A549 (cell line): ENCODE results near the gene ZNF548. TPM values are rescaled to one million over a fixed set of nuclear protein-coding genes. Genes with fewer than 3 reads are reported as not detected.

ENCODE experiments used
- ATAC-seq, 2 experiments: fragments of 200-7000 bp in 1 of 2; fragments of >200 bp in 1 of 2; cut with Nextera tagmentation in 1 of 2; cut with Tn5 transposase in 1 of 2; 3 replicates each; pipeline versions ENCODE4 v1.8.0 to v1.9.1; 2018 to 2020; ENCODE audit warnings: mild to moderate bottlenecking in 1 of 2, moderate library complexity in 1 of 2
- CTCF ChIA-PET: fragments of 300-600 bp; sonication (Branson Sonifier 250); formaldehyde crosslinking; extraction: SDS; loops from one replicate; lab custom pipeline; 2021; ENCODE audit warnings: antibody characterized with exemption, inconsistent platforms; lab: Yijun Ruan, JAX
- POLR2A ChIA-PET: fragments of 350-600 bp; formaldehyde crosslinking; extraction: SDS; loops from one replicate; lab custom pipeline; 2021; ENCODE audit warnings: antibody characterized with exemption, inconsistent platforms; lab: Yijun Ruan, JAX
- DNase-seq, 2 experiments: peaks; one replicate each; pipeline versions ENCODE4 v3.0.0 to v3.0.0-alpha.2; 2011 to 2016; ENCODE audit warnings: low read depth in 1 of 2, low spot score in 1 of 2
- FAIRE-seq: peaks from 2 replicates; lab custom pipeline; 2011; peaks lifted over from hg19 to GRCh38; lab: Jason Lieb, UNC
- H3K27ac ChIP-seq, 2 experiments: fragments of >200 bp; sonication (Bioruptor Twin); formaldehyde crosslinking; 3 replicates each; pipeline ENCODE4 v1.5.1; 2016 to 2017
- H3K4me1 ChIP-seq: fragments of >200 bp; sonication (Bioruptor Twin); formaldehyde crosslinking; 3 replicates; pipeline ENCODE4 v1.6.1; 2016
- H3K4me2 ChIP-seq: fragments of >200 bp; sonication (Bioruptor Twin); formaldehyde crosslinking; 3 replicates; pipeline ENCODE4 v1.6.1; 2016
- H3K4me3 ChIP-seq: fragments of >200 bp; sonication (Bioruptor Twin); formaldehyde crosslinking; 3 replicates; pipeline ENCODE4 v1.5.1; 2016
- H3K9me3 ChIP-seq: fragments of >200 bp; sonication (Bioruptor Twin); formaldehyde crosslinking; 3 replicates; pipeline ENCODE4 v1.6.1; 2016
- CBX2 ChIP-seq: fragments of 200-600 bp; sonication (generic); IDR thresholded peaks from 2 replicates; pipeline ENCODE4 v1.6.1; 2016; ENCODE audit warnings: low read depth, mild to moderate bottlenecking, borderline replicate concordance
- CBX8 ChIP-seq: fragments of 200-600 bp; sonication (generic); IDR thresholded peaks from 2 replicates; pipeline ENCODE4 v1.6.1; 2016
- CTCF ChIP-seq: fragments of >200 bp; sonication (Bioruptor Twin); formaldehyde crosslinking; IDR thresholded peaks from 3 replicates; pipeline ENCODE4 v1.5.1; 2016
- E2F6 ChIP-seq: IDR thresholded peaks from 2 replicates; pipeline ENCODE4 v1.6.1; 2012; ENCODE audit warnings: low read depth, borderline replicate concordance
- EHF ChIP-seq: fragments of 250-450 bp; sonication (Bioruptor Pico); IDR thresholded peaks from 2 replicates; pipeline ENCODE4 v1.5.0; 2020; ENCODE audit warnings: mild to moderate bottlenecking
- EP300 ChIP-seq, 2 experiments: fragments of >200 bp; sonication (Bioruptor Twin); formaldehyde crosslinking; IDR thresholded peaks; 2 replicates in 1 of 2; 3 replicates in 1 of 2; pipeline ENCODE4 v1.6.1; 2016 to 2017
- ESRRA ChIP-seq: fragments of 150-350 bp; IDR thresholded peaks from 2 replicates; pipeline ENCODE4 v1.6.1; 2014; ENCODE audit warnings: mild to moderate bottlenecking, low read length, borderline replicate concordance
- FOSB ChIP-seq: fragments of 250-450 bp; sonication (Bioruptor Pico); IDR thresholded peaks from 2 replicates; pipeline ENCODE4 v1.5.0; 2020; ENCODE audit warnings: mild to moderate bottlenecking, moderate library complexity
- MAFK ChIP-seq: fragments of 450-650 bp; IDR thresholded peaks from 2 replicates; pipeline ENCODE4 v1.6.1; 2014; ENCODE audit not compliant: partially characterized antibody
- NFE2L2 ChIP-seq: fragments of 150-350 bp; conservative IDR thresholded peaks from 2 replicates; pipeline ENCODE4 v1.6.1; 2014; ENCODE audit warnings: low read length
- NPAS2 ChIP-seq: fragments of 250-450 bp; sonication (Bioruptor Pico); IDR thresholded peaks from 2 replicates; pipeline ENCODE4 v1.8.0; 2022; ENCODE audit warnings: mild to moderate bottlenecking, moderate library complexity, borderline replicate concordance
- NR3C1 ChIP-seq: fragments of >200 bp; sonication (Bioruptor Twin); formaldehyde crosslinking; IDR thresholded peaks from 3 replicates; pipeline ENCODE4 v1.6.1; 2017
- PHF8 ChIP-seq: fragments of 200-600 bp; sonication (generic); IDR thresholded peaks from 2 replicates; pipeline ENCODE4 v1.6.1; 2016; ENCODE audit warnings: low read depth, mild to moderate bottlenecking, antibody characterized with exemption, moderate library complexity, borderline replicate concordance
- REST ChIP-seq: fragments of 200-600 bp; sonication (generic); IDR thresholded peaks from 2 replicates; pipeline ENCODE4 v1.6.1; 2016; ENCODE audit warnings: antibody characterized with exemption, mild to moderate bottlenecking, moderate library complexity
- USF2 ChIP-seq: fragments of 450-650 bp; IDR thresholded peaks from 2 replicates; pipeline ENCODE4 v1.6.1; 2014; ENCODE audit warnings: antibody characterized with exemption
- ZC3H11A ChIP-seq: fragments of 450-650 bp; IDR thresholded peaks from 2 replicates; pipeline ENCODE4 v1.6.1; 2014; ENCODE audit warnings: antibody characterized with exemption, mild to moderate bottlenecking
- ZFP36 ChIP-seq: fragments of 450-650 bp; IDR thresholded peaks from 2 replicates; pipeline ENCODE4 v1.6.1; 2014; ENCODE audit warnings: borderline replicate concordance; ENCODE audit not compliant: partially characterized antibody
- ZNF302 ChIP-seq: fragments of 250-450 bp; sonication (Bioruptor Pico); IDR thresholded peaks from 2 replicates; pipeline ENCODE4 v1.9.0; 2021; ENCODE audit warnings: inconsistent platforms, mild to moderate bottlenecking, moderate library complexity
- WGBS: methylation state at CpG from one replicate; pipeline ENCODE4 v1.1.6; 2017; ENCODE audit errors: missing lambda C conversion rate; 5-methylcytosine and 5-hydroxymethylcytosine counted together
- polyA plus RNA-seq, 4 experiments: library from polyadenylated mRNA; depleted of rRNA in 3 of 4; stranded (reverse); fragments of >200 nt; fragmentation: RNase III in 1 of 4; extraction: RNeasy Plus Mini Kit Qiagen cat#74134 plus additional on column Dnase treatment in 1 of 4; gene quantifications; 2 replicates in 3 of 4; 3 replicates in 1 of 4; pipeline ENCODE4 v1.2.3, GENCODE V29; 2011 to 2017

The ZNF548 gene
- polyA plus RNA-seq, 2 of the 4 experiments (the other 2 are of a cell fraction) = 6.4 to 11.3 TPM

GRCh38 chr19:57363688-57364181, 25.9 kb upstream of the ZNF548 start:
- DNase-seq (peak in 1 of 2 experiments; percentile 27), ATAC-seq (no peak; a peak in 2 of 6 replicates), FAIRE-seq (no peak)
- no peaks in the 10 kb centered on the region for H3K4me1 ChIP-seq
- H3K4me2 ChIP-seq = peak overlapping the region; percentile 64
- H3K27ac ChIP-seq = peak overlapping the region; percentile 64 to 89
- ChIA-PET POLR2A (interaction anchor here (1.4 to 2.5 kb wide), 2 partner anchors 13 to 26 kb away, joined by 5 to 12 read pairs; partner anchors contain the start of genes ZNF304 and ZNF548), CTCF (interaction anchor here (0.8 to 1.6 kb wide), 2 partner anchors 30 to 102 kb away, joined by 3 read pairs; no protein-coding TSS in a partner anchor)
- 14% methylated on average over 5 of the region's 18 CpGs for WGBS
- TF ChIP-seq EHF (CRISPR knock-in tag) = no peak
- no peak for TF ChIP-seq MAFK
- TF ChIP-seq FOSB (CRISPR knock-in tag) = no peak
- TF ChIP-seq PHF8 = peak; percentile 28; the same call in 1 of the 2 replicates
- H3K9me3 ChIP-seq = peaks cover 95% of the 10 kb centered on the region
- peak overlapping the region; percentile 66 for H3K4me3 ChIP-seq

GRCh38 chr19:57366776-57367175, 22.9 kb upstream of the ZNF548 start:
- FAIRE-seq (no peak), ATAC-seq (no peak), DNase-seq (no peak)
- CTCF ChIA-PET = interaction anchor here (1.6 kb wide), 1 partner anchor 9 kb away, joined by 7 read pairs; no protein-coding TSS in a partner anchor
- POLR2A ChIA-PET = no interaction called here
- TF ChIP-seq EP300 (IDR thresholded peaks at IDR 0.05) (no peak), CBX8 (no peak), ZFP36 (no peak), ESRRA (no peak), CBX2 (no peak), NPAS2 (CRISPR knock-in tag) (no peak), ZC3H11A (no peak), REST (no peak), USF2 (no peak), CTCF (no peak)
- Histone ChIP-seq H3K9me3 (peaks cover 73% of the 10 kb centered on the region), H3K4me1 (no peaks in the 10 kb centered on the region), H3K4me3 (no peak overlapping the region), H3K4me2 (no peak overlapping the region), H3K27ac (no peak overlapping the region)
- 89% methylated on average over 2 of the region's 2 CpGs for WGBS

- no peak overlapping the region for H3K4me3 ChIP-seq
- peaks cover 77% of the 10 kb centered on the region for H3K9me3 ChIP-seq
- no peak overlapping the region for H3K27ac ChIP-seq
- no peak for ATAC-seq
- DNase-seq = no peak
- WGBS = 50% methylated on average over 6 of the region's 6 CpGs
- H3K4me1 ChIP-seq = no peaks in the 10 kb centered on the region
- POLR2A ChIA-PET = no interaction called here
- TF ChIP-seq ZNF302 (CRISPR knock-in tag) = no peak
- TF ChIP-seq E2F6 = no peak
- peak; percentile 86 for TF ChIP-seq ZFP36
- no peak for TF ChIP-seq NFE2L2
- no peak for TF ChIP-seq NR3C1
- CTCF ChIA-PET = no interaction called here
- FAIRE-seq = no peak
- no peak overlapping the region for H3K4me2 ChIP-seq
Observed at GRCh38 chr19:57374179-57374578, 15.5 kb upstream of the ZNF548 start.
